Activated CD4-positive, alpha-beta T cell treated with anti-CD3 and anti-CD28 coated beads for 48 hours (primary cell): ENCODE results near the gene MRAP.

Experiments
- DNase-seq: peaks from one replicate; pipeline ENCODE4 v3.0.0-alpha.2; 2020

Gene MRAP

DNA sequence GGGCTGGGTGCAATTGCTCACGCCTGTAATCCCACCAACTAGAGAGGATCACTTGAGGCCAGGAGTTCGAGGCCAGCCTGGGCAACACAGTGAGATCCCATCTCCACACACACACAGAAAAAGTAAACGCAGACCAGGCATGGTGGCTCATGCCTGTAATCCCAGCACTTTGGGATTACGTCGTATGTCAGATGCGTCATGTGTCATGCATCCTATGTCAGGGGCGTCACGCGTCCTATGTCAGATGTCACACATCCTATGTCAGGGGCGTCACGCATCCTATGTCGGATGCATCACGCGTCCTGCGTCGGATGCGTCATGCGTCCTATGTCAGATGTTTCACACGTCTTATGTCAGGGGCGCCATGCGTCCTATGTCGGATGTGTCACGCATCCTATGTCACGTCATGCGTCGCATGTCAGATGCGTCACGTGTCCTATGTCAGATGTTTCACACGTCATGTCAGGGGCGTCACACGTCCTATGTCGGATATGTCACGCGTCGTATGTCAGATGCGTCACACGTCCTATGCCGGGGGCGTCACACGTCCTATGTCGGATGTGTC lies 1.5 kb downstream of the MRAP start:
- DNase-seq, result no peak

DNA sequence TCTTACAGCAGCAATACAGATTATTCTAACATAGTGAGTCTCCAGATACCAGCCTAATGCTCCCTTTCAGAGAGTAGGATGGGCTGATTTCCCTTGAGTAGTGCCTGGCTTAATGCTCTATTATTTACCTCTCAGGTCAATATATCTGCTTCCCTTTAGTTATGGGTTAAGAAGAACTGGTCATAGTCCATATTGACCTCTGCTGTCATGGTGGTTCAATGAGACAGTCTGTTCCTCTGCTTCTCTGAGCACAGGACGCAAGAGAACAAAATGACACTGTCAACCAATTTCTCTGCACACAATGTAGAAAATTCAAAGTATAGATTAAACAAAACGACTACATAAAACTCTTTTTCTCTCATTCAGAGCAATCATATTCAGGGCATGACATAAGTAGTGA lies 2.9 kb downstream of the MRAP start:
- no peak for DNase-seq

GRCh38 chr21:32302560-32302959 lies 3.9 kb downstream of the MRAP start:
- DNase-seq, result no peak

GRCh38 chr21:32303385-32303784 lies 4.7 kb downstream of the MRAP start:
- DNase-seq, result no peak

DNA sequence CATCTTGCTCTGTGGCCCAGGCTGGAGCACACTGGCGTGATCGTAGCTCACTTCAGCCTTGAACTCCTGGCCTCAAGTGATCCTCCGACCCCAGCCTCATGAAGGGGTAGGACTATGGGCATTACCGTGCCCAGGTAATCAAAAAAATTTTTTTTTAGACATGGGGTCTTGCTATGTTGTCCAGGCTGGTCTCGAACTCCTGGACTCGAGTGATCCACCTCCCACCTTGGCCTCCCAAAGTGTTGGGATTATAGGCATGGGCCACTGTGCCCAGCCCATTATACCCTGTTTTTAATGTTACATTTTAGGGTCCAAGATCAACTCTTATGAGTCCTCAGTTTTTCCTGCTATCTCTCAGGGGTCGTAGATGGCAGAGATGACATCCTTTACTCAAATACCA lies 6.3 kb downstream of the MRAP start:
- DNase-seq, result no peak

DNA sequence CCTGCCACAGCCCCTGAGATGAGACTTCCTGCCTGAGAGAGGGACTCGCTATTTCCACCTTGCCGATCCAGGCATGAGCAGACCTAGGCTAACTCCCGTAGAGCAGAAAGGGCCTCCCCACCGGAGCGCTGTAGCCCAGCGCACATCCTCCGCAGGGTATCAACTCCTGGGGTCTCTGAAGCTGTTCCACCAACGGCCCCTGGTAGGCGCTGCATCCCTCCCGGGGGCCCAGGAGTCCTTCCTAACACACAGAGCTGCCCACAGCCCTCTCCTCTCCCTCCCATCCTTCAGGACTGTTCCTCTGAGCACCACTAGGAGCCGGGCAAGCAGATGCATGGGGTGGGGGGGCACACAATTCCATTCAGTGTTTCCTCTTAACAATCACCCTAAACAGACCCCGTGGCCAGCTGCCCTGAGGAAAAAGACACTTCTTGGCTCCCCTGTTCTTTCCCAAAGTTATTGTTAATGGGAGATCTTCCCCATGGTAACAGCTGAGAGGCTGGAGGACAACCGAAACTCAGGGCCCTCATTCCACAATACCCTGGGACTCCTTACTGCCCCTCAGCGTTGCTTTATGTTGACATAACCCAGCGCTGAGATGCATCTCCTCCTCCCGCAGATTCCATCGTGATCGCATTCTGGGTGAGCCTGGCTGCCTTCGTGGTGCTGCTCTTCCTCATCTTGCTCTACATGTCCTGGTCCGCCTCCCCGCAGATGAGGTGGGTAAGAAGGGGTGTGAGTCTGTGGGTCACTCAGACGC lies 7.5 kb downstream of the MRAP start:
- no peak for DNase-seq

- DNase-seq, result no peak
Observed at GRCh38 chr21:32307706-32308105, 9.1 kb downstream of the MRAP start.

- DNase-seq, result no peak
Observed at GRCh38 chr21:32308696-32309095, 10.0 kb downstream of the MRAP start.

DNA sequence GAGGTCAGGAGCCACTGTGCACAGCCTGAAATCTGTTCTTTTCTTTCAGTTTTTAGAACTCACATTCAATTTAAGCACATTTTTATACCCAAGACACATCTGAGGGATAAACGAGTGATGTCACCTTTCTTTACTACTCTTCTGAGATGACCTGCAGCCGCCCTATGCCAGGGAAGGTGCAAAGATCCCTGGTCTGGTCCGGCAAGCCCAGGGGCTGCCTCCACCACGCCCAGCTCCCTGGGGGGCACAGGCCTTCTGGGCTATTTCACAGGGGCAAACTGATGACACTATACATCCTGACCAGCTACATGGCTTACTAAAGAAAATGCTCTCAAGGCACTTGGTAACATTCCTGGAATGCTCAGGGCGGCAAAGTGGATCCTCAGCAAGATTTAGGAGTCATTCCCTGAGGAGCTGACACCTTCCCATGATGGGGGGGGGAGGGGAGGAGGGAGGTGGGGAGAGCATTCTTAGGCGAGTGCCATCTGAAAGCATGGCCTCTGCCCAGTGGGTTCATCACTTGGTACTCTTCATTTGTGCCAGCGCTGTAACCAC lies 11.3 kb downstream of the MRAP start:
- DNase-seq, result no peak

GRCh38 chr21:32310976-32311375 lies 12.3 kb downstream of the MRAP start:
- DNase-seq, result peak; percentile 20

DNA sequence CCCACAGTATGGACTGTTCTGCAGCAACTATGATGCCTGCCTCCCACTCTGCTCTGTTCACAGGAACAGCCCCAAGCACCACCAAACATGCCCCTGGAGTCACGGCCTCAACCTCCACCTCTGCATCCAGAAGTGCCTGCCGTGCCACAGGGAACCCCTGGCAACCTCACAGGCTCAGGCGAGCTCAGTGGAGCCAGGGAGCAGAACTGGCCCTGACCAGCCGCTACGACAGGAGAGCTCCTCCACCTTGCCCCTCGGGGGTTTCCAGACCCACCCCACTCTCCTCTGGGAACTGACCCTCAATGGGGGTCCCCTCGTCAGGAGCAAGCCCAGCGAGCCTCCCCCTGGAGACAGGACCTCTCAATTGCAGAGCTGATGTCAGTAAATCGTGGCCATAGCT lies 13.0 kb downstream of the MRAP start:
- no peak for DNase-seq

DNA sequence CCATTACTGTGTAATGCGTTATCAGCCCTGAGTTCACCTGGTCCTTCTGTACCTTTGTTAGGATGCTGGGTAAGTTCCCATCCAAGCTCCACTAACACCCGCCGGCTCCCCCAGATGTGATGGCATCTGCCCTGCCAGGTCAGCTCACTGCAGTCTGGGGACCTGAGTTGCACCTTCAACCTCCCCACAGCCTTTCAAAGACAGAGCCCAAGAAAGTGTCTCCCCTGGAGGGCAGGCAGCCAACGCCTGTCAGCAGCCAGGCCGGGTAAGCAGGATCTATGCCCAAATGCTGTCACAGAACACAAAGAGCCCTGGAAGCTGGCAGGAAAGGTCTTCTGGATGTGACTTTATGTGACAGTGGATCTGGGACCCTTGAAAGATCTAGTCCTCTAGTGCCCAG lies 13.7 kb downstream of the MRAP start:
- DNase-seq, result no peak

GRCh38 chr21:32312976-32313375 lies 14.3 kb downstream of the MRAP start:
- DNase-seq, result no peak

DNA sequence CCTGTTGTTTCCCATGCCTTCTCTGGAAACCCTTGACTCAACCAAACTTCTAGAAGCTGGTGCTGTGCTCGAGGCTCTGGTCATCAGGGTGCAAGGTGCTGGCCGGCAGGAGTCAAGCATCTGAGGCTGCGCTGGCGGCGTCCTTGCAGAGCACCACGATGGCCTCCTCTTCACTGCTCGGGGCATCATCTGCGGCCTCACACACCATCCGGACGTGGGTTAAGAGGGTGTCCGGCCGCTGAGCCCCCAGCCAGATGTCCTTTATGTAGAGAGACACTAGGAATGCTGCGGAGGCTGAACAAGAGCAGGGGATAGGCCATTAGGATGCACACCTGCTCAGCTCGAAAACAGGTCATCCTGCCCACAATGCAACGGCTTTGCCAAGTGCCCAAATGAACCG lies 16.2 kb downstream of the MRAP start:
- no peak for DNase-seq

- DNase-seq, result no peak
Observed at GRCh38 chr21:32315511-32316281, 17.0 kb downstream of the MRAP start.

- DNase-seq, result no peak
Observed at GRCh38 chr21:32316361-32317215, 17.9 kb downstream of the MRAP start.

GRCh38 chr21:32317726-32318125 lies 19.1 kb downstream of the MRAP start:
- no peak for DNase-seq

GRCh38 chr21:32319012-32319411 lies 20.4 kb downstream of the MRAP start:
- DNase-seq, result no peak

- DNase-seq, result no peak
Observed at GRCh38 chr21:32320059-32320458, 21.4 kb downstream of the MRAP start.

- no peak for DNase-seq
Observed at GRCh38 chr21:32320726-32321125, 22.1 kb downstream of the MRAP start.

DNA sequence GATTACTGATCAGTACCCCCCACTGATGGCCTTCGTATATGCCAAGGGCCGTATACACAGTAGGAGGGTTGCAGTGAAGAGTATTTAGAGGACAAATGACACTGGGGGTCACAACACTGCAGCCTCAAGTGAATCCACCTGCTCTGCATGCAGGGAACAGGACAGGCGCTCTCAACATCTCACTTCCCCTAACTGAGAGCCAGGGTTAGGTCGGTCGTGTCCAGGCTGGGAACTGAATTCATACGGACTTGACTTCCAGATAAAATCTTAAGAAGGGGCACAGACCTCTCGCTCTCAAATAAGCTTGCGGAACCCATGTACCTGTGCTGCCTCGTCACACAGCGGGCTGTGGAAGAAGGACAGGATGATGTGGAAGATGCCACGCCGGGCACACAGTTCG lies 22.8 kb downstream of the MRAP start:
- no peak for DNase-seq

- no peak for DNase-seq
Observed at GRCh38 chr21:32322103-32322502, 23.4 kb downstream of the MRAP start.

DNA sequence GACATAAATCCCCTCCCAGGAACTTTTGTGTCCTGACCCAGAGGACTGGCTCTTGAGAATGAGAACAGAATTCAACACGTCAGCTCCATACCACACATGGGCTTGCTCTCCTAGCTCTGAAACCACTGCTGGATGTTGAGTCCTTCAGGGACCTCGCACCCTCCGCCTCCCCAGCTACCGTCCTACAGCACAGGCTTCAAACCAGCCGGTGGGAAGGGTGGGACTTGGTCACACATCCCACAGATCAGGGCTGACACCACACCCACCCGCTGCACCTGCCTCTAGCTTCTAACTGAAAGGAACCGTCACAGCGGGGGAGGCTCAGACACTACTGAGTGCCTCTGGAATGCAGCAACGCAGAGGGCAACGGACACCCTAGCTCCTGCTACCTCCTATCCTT lies 24.0 kb downstream of the MRAP start:
- no peak for DNase-seq
